Nephron progenitor cell (in vitro differentiated cells): ENCODE measurements around the gene KIAA1755.

Source experiments
- DNase-seq: peaks from one replicate; pipeline ENCODE4 v3.0.0; 2021
- H3K27ac Mint-ChIP-seq: 2 replicates; pipeline ENCODE4 v1.8.0; 2021; ENCODE audit warnings: mild to moderate bottlenecking, moderate library complexity, mixed read lengths
- H3K27me3 Mint-ChIP-seq: 2 replicates; pipeline ENCODE4 v1.8.0; 2021; ENCODE audit warnings: mild to moderate bottlenecking, low read depth, mixed read lengths; ENCODE audit not compliant: poor library complexity
- H3K36me3 Mint-ChIP-seq: 2 replicates; pipeline ENCODE4 v1.8.0; 2021; ENCODE audit warnings: low read depth, mixed read lengths
- H3K4me1 Mint-ChIP-seq: 2 replicates; pipeline ENCODE4 v1.8.0; 2021; ENCODE audit warnings: mixed read lengths
- H3K4me3 Mint-ChIP-seq: 2 replicates; pipeline ENCODE4 v1.8.0; 2021; ENCODE audit warnings: mild to moderate bottlenecking, moderate library complexity, mixed read lengths
- H3K9me3 Mint-ChIP-seq: 2 replicates; pipeline ENCODE4 v1.8.0; 2021; ENCODE audit warnings: mild to moderate bottlenecking, moderate library complexity, mixed read lengths
- TF ChIP-seq, protein P1 (sequence below): fragments of 200-600 bp; sonication (generic); IDR thresholded peaks from 2 replicates; pipeline ENCODE4 v1.5.0; 2021; ENCODE audit warnings: antibody characterized with exemption

Gene KIAA1755

DNA sequence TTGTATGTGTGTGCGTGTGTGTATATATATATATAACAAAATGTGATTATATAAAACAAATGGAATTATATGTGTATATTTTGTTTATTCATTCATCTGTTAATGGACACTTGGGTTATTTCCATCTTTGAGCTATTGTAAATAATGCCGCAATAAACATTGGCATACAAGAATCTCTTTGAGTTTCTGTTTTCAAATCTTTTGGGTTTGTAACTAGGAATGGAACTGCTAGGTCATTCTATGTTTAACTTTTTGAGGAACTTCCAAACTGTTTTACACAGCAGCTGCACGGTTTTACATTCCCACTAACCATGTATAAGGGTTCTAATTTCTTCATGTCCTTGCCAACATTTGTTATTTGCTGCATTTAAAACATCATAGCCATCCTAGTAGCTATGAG lies 55.5 kb downstream of the KIAA1755 start:
- Mint-ChIP-seq H3K27me3 (peaks cover 32% of the 10 kb centered on the region), H3K9me3 (peaks cover 14% of the 10 kb centered on the region), H3K4me1 (no peaks in the 10 kb centered on the region), H3K27ac (no peak overlapping the region), H3K36me3 (no peaks in the 10 kb centered on the region), H3K4me3 (no peak overlapping the region)
- DNase-seq: no peak
- TF ChIP-seq, protein P1, sequence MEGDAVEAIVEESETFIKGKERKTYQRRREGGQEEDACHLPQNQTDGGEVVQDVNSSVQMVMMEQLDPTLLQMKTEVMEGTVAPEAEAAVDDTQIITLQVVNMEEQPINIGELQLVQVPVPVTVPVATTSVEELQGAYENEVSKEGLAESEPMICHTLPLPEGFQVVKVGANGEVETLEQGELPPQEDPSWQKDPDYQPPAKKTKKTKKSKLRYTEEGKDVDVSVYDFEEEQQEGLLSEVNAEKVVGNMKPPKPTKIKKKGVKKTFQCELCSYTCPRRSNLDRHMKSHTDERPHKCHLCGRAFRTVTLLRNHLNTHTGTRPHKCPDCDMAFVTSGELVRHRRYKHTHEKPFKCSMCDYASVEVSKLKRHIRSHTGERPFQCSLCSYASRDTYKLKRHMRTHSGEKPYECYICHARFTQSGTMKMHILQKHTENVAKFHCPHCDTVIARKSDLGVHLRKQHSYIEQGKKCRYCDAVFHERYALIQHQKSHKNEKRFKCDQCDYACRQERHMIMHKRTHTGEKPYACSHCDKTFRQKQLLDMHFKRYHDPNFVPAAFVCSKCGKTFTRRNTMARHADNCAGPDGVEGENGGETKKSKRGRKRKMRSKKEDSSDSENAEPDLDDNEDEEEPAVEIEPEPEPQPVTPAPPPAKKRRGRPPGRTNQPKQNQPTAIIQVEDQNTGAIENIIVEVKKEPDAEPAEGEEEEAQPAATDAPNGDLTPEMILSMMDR: no peak

DNA sequence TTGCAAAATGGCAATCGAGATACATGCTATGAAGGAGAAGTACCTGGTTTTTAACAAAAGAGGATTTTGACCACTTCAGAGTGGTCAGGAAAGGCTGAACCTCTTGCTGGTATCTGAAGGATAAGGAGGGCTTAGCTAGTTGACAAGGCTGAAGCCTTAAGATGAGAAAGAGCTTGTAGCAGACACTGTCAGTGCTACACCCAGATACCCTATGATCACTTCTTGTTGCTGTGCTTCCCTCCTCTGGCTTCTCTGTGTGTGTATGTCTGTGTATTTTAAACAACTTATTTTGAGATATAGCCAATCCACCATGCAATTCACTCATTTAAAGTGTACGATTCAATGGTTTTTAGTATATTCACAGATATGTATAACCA lies 56.6 kb downstream of the KIAA1755 start:
- no peak for DNase-seq
- peaks cover 14% of the 10 kb centered on the region for H3K9me3 Mint-ChIP-seq

DNA sequence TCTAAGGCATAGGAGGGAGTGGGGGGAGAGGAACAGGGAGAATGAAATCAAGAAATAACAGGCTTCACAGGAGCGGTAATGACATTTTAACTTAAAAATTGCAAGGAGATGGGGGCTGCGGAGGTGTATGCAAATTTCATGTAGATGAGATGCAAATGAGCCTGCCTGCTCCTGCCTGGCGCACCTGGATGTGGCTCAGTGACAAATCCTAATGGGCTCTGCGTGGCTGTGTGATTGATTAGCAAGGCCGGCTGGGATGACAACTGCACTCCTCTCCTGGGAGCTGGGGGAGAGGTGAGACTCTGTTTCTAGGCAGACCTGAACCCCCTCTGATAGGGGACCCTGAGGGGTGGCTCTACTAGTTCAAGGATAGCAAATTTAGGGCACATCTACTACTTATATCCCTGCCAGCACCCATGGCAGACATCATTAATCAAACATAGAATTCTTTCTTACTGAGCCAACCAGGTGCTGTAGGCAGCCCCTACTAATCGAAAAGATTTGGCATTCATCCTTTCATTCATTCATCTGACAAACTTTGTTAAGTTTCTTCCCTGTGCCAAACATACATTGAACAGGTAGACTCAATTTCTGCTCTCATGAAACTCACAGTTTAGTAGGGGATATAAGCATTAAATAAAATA lies 57.1 kb downstream of the KIAA1755 start:
- Mint-ChIP-seq H3K4me1 (no peaks in the 10 kb centered on the region), H3K36me3 (no peaks in the 10 kb centered on the region), H3K27ac (no peak overlapping the region), H3K9me3 (peaks cover 14% of the 10 kb centered on the region), H3K27me3 (peaks cover 25% of the 10 kb centered on the region), H3K4me3 (no peak overlapping the region)
- TF ChIP-seq, protein P1: no peak
- DNase-seq: no peak

More for the DNA sequence above, 56.6 kb downstream of the KIAA1755 start:
- TF ChIP-seq, protein P1: no peak
- Mint-ChIP-seq H3K4me1 (no peaks in the 10 kb centered on the region), H3K4me3 (no peak overlapping the region), H3K36me3 (no peaks in the 10 kb centered on the region), H3K27me3 (peaks cover 28% of the 10 kb centered on the region), H3K27ac (no peak overlapping the region)

DNA sequence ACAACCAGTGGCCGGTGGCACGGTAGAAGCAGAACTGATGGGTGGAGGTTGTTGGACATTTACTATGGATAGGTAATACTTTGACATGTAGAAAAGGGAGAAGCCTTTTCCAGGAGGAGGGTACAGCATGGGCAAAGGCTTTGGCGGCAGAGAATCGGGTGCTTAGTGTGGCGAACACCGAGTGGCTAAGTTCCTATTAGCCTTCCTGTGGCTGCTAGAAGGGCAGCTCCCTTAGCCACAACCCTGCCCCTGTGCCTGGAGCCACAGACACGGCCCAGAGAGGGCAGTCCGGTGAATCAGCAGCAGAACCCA lies 57.6 kb downstream of the KIAA1755 start:
- peaks cover 24% of the 10 kb centered on the region for H3K27me3 Mint-ChIP-seq
- peaks cover 14% of the 10 kb centered on the region for H3K9me3 Mint-ChIP-seq
- H3K4me1 Mint-ChIP-seq: no peaks in the 10 kb centered on the region
- no peaks in the 10 kb centered on the region for H3K36me3 Mint-ChIP-seq
- no peak for DNase-seq
- TF ChIP-seq, protein P1: no peak
- no peak overlapping the region for H3K4me3 Mint-ChIP-seq
- no peak overlapping the region for H3K27ac Mint-ChIP-seq

DNA sequence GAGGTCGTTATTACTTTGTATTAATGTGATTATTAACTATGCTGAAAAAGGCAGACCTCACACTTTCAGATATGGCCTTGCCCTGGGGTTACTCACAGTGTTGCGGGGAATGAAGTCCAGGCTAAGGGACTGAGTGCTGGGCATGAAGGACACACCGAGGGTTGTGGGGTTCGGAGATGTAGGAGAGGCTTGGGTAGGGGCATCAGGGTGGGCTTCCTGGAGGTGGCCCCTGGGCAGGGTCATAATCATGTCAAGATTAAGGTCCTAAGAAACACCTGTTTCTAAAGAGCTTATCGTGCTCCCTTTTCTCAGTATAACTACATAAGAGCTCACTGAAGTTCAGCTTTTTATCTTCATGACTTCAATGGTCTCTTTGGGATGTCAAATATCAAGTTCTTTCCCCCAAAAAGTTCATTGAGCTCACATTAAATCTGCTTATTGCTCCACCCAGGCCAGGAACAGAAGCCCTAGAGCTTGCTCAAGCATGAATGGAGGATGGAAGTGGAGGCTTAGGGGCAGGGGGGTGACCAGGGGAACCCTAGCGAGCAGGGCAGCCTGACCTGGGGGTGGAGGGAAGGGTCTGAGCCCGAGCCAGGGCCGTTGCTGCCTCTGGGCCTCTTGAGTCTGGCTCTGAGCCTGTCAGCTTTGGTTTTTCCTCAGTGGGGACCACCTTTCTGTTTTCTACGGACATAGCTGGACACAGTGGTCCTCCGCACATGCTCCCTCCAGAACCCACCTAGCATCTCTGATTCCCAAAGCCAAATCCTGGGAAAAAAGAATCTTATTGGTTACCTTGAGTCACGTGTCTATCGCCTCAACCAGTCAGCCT lies 58.2 kb downstream of the KIAA1755 start:
- peaks cover 24% of the 10 kb centered on the region for H3K27me3 Mint-ChIP-seq
- H3K4me3 Mint-ChIP-seq: no peak overlapping the region
- TF ChIP-seq, protein P1: no peak
- no peaks in the 10 kb centered on the region for H3K36me3 Mint-ChIP-seq
- DNase-seq: no peak
- no peak overlapping the region for H3K27ac Mint-ChIP-seq
- no peaks in the 10 kb centered on the region for H3K4me1 Mint-ChIP-seq
- H3K9me3 Mint-ChIP-seq: peaks cover 11% of the 10 kb centered on the region

DNA sequence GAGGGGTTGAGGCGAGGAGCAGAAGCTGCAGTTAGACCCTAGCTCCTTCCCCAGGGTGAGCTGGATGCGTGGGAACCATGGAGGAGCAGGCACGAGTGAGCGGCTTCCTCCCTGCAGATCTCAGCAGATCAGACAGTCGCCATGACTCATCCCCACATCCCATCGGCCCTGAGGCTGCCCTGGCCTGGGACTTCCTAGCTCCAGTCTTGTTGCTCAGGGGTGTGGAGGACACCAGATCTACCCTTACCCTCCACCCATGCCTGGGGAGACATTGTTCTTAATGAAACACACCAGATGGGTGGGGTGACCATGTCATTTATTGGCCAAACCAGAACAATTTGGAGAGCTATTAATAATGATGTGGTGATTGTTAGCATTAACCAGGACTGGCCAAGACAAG lies 59.2 kb downstream of the KIAA1755 start:
- peaks cover 24% of the 10 kb centered on the region for H3K27me3 Mint-ChIP-seq
- no peak overlapping the region for H3K4me3 Mint-ChIP-seq
- TF ChIP-seq, protein P1: no peak
- no peak for DNase-seq
- H3K36me3 Mint-ChIP-seq: no peaks in the 10 kb centered on the region
- peaks cover 5% of the 10 kb centered on the region for H3K9me3 Mint-ChIP-seq
- H3K4me1 Mint-ChIP-seq: peaks cover 3% of the 10 kb centered on the region
- H3K27ac Mint-ChIP-seq: no peak overlapping the region
